Naive thymus-derived CD4-positive, alpha-beta T cell (primary cell): ENCODE measurements around the gene SKAP1. TPM values are rescaled to one million over a fixed set of nuclear protein-coding genes. Genes with fewer than 3 reads are reported as not detected.
"Not testable (repeated sequence)": the region's sequence is repeated elsewhere in the genome, so short reads cannot be mapped to it uniquely, and the experiment has no call there.

ENCODE experiments used
- ATAC-seq: fragments of 150-1000 bp; cut with Tn5 transposase; 2 replicates; pipeline ENCODE4 v1.10.0; 2021; ENCODE audit warnings: mild to moderate bottlenecking, moderate library complexity
- CTCF ChIA-PET: fragments of 350-600 bp; sonication (Branson Sonifier 250); formaldehyde crosslinking; loops from one replicate; lab custom pipeline; 2021; ENCODE audit warnings: antibody characterized with exemption; lab: Charles Lee
- POLR2A ChIA-PET: fragments of 350-600 bp; sonication (Branson Sonifier 250); formaldehyde crosslinking; loops from one replicate; lab custom pipeline; 2021; ENCODE audit warnings: antibody characterized with exemption, inconsistent platforms; lab: Charles Lee
- DNase-seq, 9 donors: peaks; one replicate each; pipeline versions ENCODE4 v3.0.0 to v3.0.0-alpha.2; 2020 to 2022; ENCODE audit warnings: mixed read lengths in 1 of 9
- H3K27ac ChIP-seq: one replicate; pipeline ENCODE4 v1.7.0; 2013; ENCODE audit warnings: mild to moderate bottlenecking, low read depth, low read length, moderate library complexity
- H3K27me3 ChIP-seq, 2 donors: one replicate each; pipeline ENCODE4 v1.7.0; 2013; ENCODE audit warnings: low read length in 2 of 2, mild to moderate bottlenecking in 2 of 2, moderate library complexity in 2 of 2; ENCODE audit not compliant: control insufficient read depth in 2 of 2, insufficient read depth in 2 of 2
- H3K36me3 ChIP-seq, 3 experiments: 1 replicate in 2 of 3; 2 replicates in 1 of 3; pipeline ENCODE4 v1.7.0; 2013; ENCODE audit warnings: low read length in 3 of 3, mild to moderate bottlenecking in 3 of 3, moderate library complexity in 1 of 3; ENCODE audit not compliant: insufficient read depth in 3 of 3, control insufficient read depth in 2 of 3
- H3K4me1 ChIP-seq, 2 donors: one replicate each; pipeline ENCODE4 v1.7.0; 2013; ENCODE audit warnings: low read length in 2 of 2, mild to moderate bottlenecking in 2 of 2, moderate library complexity in 1 of 2; ENCODE audit not compliant: control insufficient read depth in 2 of 2, insufficient read depth in 2 of 2
- H3K4me3 ChIP-seq: 2 replicates; pipeline ENCODE4 v1.7.0; 2013; ENCODE audit warnings: mild to moderate bottlenecking, low read length
- H3K9me3 ChIP-seq, 3 experiments: 1 replicate in 2 of 3; 2 replicates in 1 of 3; pipeline ENCODE4 v1.7.0; 2013; ENCODE audit warnings: low read length in 3 of 3; ENCODE audit not compliant: control insufficient read depth in 2 of 3
- H3K27ac Mint-ChIP-seq, 9 donors: one replicate each; pipeline ENCODE4 v1.8.0; 2020 to 2022; ENCODE audit warnings: mixed read lengths in 9 of 9, mild to moderate bottlenecking in 8 of 9, moderate library complexity in 5 of 9, inconsistent platforms in 2 of 9
- H3K27me3 Mint-ChIP-seq, 5 donors: one replicate each; pipeline ENCODE4 v1.8.0; 2021 to 2022; ENCODE audit warnings: mixed read lengths in 5 of 5, mild to moderate bottlenecking in 1 of 5
- H3K36me3 Mint-ChIP-seq, 5 donors: one replicate each; pipeline ENCODE4 v1.8.0; 2020 to 2022; ENCODE audit warnings: mixed read lengths in 5 of 5, mild to moderate bottlenecking in 3 of 5, inconsistent platforms in 1 of 5
- H3K4me1 Mint-ChIP-seq, 7 donors: one replicate each; pipeline ENCODE4 v1.8.0; 2020 to 2022; ENCODE audit warnings: mixed read lengths in 7 of 7, mild to moderate bottlenecking in 3 of 7, inconsistent platforms in 1 of 7
- H3K4me3 Mint-ChIP-seq, 10 donors: one replicate each; pipeline ENCODE4 v1.8.0; 2020 to 2022; ENCODE audit warnings: mild to moderate bottlenecking in 10 of 10, mixed read lengths in 10 of 10, moderate library complexity in 6 of 10, inconsistent platforms in 2 of 10
- H3K9me3 Mint-ChIP-seq, 11 donors: one replicate each; pipeline ENCODE4 v1.8.0; 2020 to 2022; ENCODE audit warnings: mixed read lengths in 11 of 11, mild to moderate bottlenecking in 4 of 11, inconsistent platforms in 1 of 11, moderate library complexity in 1 of 11
- intact Hi-C, 2 donors: fragments of 100-400 bp; cut with micrococcal nuclease; formaldehyde crosslinking; loops; one replicate each; pipeline ENCODE4 v1.15.1; 2023
- polyA plus RNA-seq, 2 donors: library from polyadenylated mRNA; unstranded; fragments of 300-500 nt; fragmentation: Illumina TruSeq; gene quantifications; one replicate each; pipeline ENCODE4 v1.2.3, GENCODE V29; 2021
- total RNA-seq, 6 experiments: library from RNA in 5 of 6; stranded (reverse) in 5 of 6; gene quantifications; 1 replicate in 5 of 6; 2 replicates in 1 of 6; pipeline ENCODE4 v1.2.3 and lab custom pipeline; 2021 to 2026

The SKAP1 gene
- total and polyA plus RNA-seq, 7 experiments from 2014 or later = 99.3 to 289 (median 109) TPM

DNA sequence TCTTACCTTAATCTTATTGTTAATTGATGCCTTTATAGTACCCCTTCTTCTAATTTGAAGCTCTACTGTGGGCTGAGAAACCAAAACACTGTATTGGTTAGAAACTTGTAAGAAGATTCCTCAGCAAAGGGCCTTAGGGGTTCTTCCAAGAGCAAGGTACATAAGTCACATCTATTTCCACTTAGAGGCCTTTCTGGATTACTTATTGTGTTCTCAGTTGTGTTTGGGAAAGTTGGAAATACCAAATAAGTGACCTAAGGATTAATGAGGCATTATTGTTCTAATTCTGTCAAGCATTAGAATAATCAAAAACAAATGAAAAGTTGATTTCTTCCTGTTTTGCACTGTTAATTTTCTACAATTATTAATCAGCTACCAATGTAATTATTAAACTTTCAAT, 85.8 kb downstream of the SKAP1 start:
- no peaks in the 10 kb centered on the region for H3K4me1 ChIP-seq
- Mint-ChIP-seq H3K27me3 (no peaks in the 10 kb centered on the region), H3K9me3 (peaks cover 0 to 8% (median 0%) of the 10 kb centered on the region in 11 donors), H3K27ac (peak overlapping the region in 1 of 9 donors; percentile 13), H3K36me3 (peaks cover 7 to 33% (median 28%) of the 10 kb centered on the region in 5 donors), H3K4me1 (peaks cover 3 to 16% (median 11%) of the 10 kb centered on the region in 7 donors), H3K4me3 (no peak overlapping the region)
- ATAC-seq (no peak), DNase-seq (no peak)
- peaks cover 8 to 23% (median 15%) of the 10 kb centered on the region in 3 experiments for H3K36me3 ChIP-seq
- intact Hi-C loops = no loop called here
- no peaks in the 10 kb centered on the region for H3K9me3 ChIP-seq
- no peak overlapping the region for H3K27ac ChIP-seq
- POLR2A ChIA-PET = interaction anchor here (0.7 kb wide), 1 partner anchor 90 kb away, joined by 3 read pairs; no protein-coding TSS in a partner anchor
- CTCF ChIA-PET = interaction anchor here (0.5 kb wide), 1 partner anchor 594 kb away, joined by 3 read pairs; no protein-coding TSS in a partner anchor
- no peaks in the 10 kb centered on the region for H3K27me3 ChIP-seq
- H3K4me3 ChIP-seq = no peak overlapping the region

DNA sequence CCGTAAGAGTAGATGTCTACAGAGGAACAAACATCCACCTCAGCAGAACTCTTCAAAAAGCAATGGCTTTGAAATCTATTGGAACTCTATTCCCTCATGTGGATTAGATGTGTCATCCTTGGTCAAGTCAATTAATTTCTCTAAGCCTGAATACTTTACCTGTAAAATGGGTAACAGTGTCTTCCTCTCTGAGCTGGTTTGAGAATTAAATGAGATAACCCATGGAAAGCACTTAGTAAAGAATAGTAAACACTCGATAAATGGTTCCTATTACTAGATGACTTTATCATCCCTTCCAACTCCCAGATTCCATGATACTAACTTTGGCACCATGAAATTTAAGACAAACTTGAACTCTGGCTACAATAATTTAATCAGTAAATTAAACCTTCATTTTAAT, 89.1 kb downstream of the SKAP1 start:
- Mint-ChIP-seq H3K27ac (peak overlapping the region in 1 of 9 donors; percentile 23), H3K4me1 (peaks cover 2 to 22% (median 15%) of the 10 kb centered on the region in 7 donors), H3K36me3 (peaks cover 3 to 24% (median 20%) of the 10 kb centered on the region in 5 donors), H3K4me3 (no peak overlapping the region), H3K27me3 (no peaks in the 10 kb centered on the region), H3K9me3 (no peaks in the 10 kb centered on the region)
- POLR2A ChIA-PET = interaction anchor here (0.6 kb wide), 1 partner anchor 114 kb away, joined by 3 read pairs; no protein-coding TSS in a partner anchor
- H3K4me1 ChIP-seq = peaks cover 0 to 3% of the 10 kb centered on the region in 2 donors
- no peak overlapping the region for H3K4me3 ChIP-seq
- ATAC-seq (no peak), DNase-seq (no peak)
- CTCF ChIA-PET = interaction anchor here (0.8 to 1.5 kb wide), 3 partner anchors 25 to 277 kb away, joined by 3 to 5 read pairs (median 4); partner anchors contain the start of gene HOXB5
- H3K9me3 ChIP-seq = no peaks in the 10 kb centered on the region
- peaks cover 8 to 23% (median 14%) of the 10 kb centered on the region in 3 experiments for H3K36me3 ChIP-seq
- no peak overlapping the region for H3K27ac ChIP-seq
- H3K27me3 ChIP-seq = no peaks in the 10 kb centered on the region
- intact Hi-C loops = no loop called here

- H3K27ac ChIP-seq = no peak overlapping the region
- intact Hi-C loops = loop anchor here in 1 of 2 donors (5.0 to 10.0 kb wide), 2 partner anchors 119 to 314 kb away; no protein-coding TSS in a partner anchor
- peaks cover 0 to 3% of the 10 kb centered on the region in 2 donors for H3K4me1 ChIP-seq
- Mint-ChIP-seq H3K9me3 (no peaks in the 10 kb centered on the region), H3K27me3 (no peaks in the 10 kb centered on the region), H3K4me3 (no peak overlapping the region), H3K4me1 (peaks cover 3 to 22% (median 13%) of the 10 kb centered on the region in 7 donors), H3K27ac (peak overlapping the region in 3 of 9 donors; percentile 25 to 74 (median 53)), H3K36me3 (peaks cover 0 to 8% (median 6%) of the 10 kb centered on the region in 5 donors)
- no peaks in the 10 kb centered on the region for H3K9me3 ChIP-seq
- ChIA-PET CTCF (interaction anchor here (0.7 to 1.5 kb wide), 7 partner anchors 8 to 256 kb away, joined by 3 to 6 read pairs (median 4); partner anchors contain the start of gene HOXB5), POLR2A (interaction anchor here (0.6 kb wide), 1 partner anchor 598 kb away, joined by 3 read pairs; no protein-coding TSS in a partner anchor)
- H3K27me3 ChIP-seq = no peaks in the 10 kb centered on the region
- peaks cover 0 to 7% (median 0%) of the 10 kb centered on the region in 3 experiments for H3K36me3 ChIP-seq
- DNase-seq (no peak), ATAC-seq (no peak)
- no peak overlapping the region for H3K4me3 ChIP-seq
Measured at GRCh38 chr17:48338720-48339119, 91.3 kb downstream of the SKAP1 start.

DNA sequence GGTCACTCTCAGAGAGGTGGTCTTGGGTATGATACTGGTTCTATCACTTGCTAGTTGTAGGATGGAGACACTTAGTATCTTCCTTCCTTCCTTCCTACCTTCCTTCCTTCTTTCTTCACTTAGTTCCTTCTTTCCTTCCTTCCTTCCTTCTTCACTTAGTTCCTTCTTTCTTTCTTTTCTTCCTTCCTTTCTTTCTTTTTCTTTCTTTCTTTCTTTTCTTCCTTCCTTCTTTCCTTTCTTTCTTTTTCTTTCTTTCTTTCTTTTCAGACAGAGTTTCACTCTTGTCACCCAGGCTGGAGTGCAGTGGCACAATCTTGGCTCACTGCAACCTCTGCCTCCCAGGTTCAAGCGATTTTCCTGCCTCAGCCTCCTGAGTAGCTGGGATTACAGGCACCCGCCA, 92.1 kb downstream of the SKAP1 start:
- CTCF ChIA-PET = interaction anchor here (0.7 to 1.5 kb wide), 6 partner anchors 9 to 257 kb away, joined by 3 to 6 read pairs (median 4); partner anchors contain the start of gene HOXB5
- H3K4me3 Mint-ChIP-seq, H3K9me3 Mint-ChIP-seq, H3K27me3 ChIP-seq, H3K36me3 Mint-ChIP-seq, H3K27me3 Mint-ChIP-seq, H3K4me1 ChIP-seq, H3K9me3 ChIP-seq, H3K4me3 ChIP-seq, DNase-seq, ATAC-seq, H3K36me3 ChIP-seq, H3K27ac ChIP-seq: not testable (repeated sequence)
- Mint-ChIP-seq H3K4me1 (peaks cover 3 to 28% (median 17%) of the 10 kb centered on the region in 7 donors), H3K27ac (peak overlapping the region in 2 of 9 donors; percentile 74 to 89)
- intact Hi-C loops = loop anchor here (2.0 to 10.0 kb wide), 3 partner anchors 119 to 313 kb away; no protein-coding TSS in a partner anchor
- POLR2A ChIA-PET = interaction anchor here (0.6 kb wide), 2 partner anchors 599 to 1260 kb away, joined by 3 to 6 read pairs; no protein-coding TSS in a partner anchor

DNA sequence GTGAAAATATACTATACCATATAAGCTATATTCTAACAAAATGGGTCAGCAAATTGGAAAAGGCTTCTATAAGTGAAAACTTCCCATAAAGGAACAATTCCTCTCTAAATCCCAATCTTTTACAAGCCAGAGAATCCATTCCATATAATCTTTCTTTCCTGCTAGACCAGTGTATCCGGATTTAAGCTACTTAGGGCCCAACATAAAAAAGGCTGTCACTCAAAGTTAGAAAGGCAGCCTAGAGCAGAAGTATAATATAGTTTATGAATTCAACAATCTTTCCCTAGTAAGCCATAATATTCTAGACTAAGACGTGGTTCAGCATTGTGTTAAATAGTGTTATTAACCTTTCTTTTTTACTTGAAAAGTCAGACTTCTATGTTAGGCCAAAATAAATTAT, 93.0 kb downstream of the SKAP1 start:
- peaks cover 0 to 7% (median 1%) of the 10 kb centered on the region in 5 donors for H3K36me3 Mint-ChIP-seq
- H3K27me3 Mint-ChIP-seq = no peaks in the 10 kb centered on the region
- ATAC-seq (no peak), DNase-seq (no peak)
- ChIA-PET CTCF (interaction anchor here (0.6 to 4.3 kb wide), 14 partner anchors 11 to 257 kb away, joined by 3 to 47 read pairs (median 6); partner anchors contain the start of gene HOXB5), POLR2A (no interaction called here)
- Histone ChIP-seq H3K27ac (no peak overlapping the region), H3K9me3 (no peaks in the 10 kb centered on the region), H3K36me3 (peaks cover 0 to 3% (median 1%) of the 10 kb centered on the region in 3 experiments), H3K27me3 (no peaks in the 10 kb centered on the region), H3K4me3 (no peak overlapping the region), H3K4me1 (peaks cover 0 to 3% of the 10 kb centered on the region in 2 donors)
- no peak overlapping the region for H3K27ac Mint-ChIP-seq
- intact Hi-C loops = loop anchor here (1.0 to 10.0 kb wide), 6 partner anchors 120 to 312 kb away; partner anchors contain the start of gene HOXB5 (in 2 of the 2)
- no peaks in the 10 kb centered on the region for H3K9me3 Mint-ChIP-seq
- H3K4me3 Mint-ChIP-seq = no peak overlapping the region
- peaks cover 3 to 25% (median 13%) of the 10 kb centered on the region in 7 donors for H3K4me1 Mint-ChIP-seq

DNA sequence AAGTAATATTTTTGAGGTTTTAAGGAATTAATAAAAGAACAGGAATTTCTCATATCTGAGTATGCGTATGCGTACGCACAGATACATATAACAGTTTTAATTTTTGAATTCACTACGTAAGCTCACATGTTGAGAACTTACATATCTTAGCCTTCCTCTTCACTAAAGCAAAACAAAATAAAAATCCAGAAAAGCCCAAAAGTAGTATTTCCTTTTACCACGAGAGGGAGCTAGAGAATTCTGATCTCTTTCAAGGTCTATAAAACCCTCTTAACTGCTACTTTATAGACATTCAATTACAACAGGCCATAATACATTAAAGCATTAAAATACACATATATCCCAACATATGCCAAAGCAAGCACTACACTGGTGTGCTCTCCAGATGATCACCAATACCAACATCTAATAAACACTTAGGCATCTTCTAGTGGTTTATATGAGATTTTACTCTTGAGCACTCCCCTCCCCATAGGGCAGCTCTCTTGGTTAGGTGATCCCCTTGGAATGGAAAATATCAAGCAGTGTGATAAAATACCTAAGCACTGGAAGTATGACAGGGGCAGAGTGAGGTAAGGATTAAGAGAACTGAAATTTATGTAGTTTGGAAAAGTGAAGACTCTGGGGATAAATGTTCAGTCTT, 94.0 kb downstream of the SKAP1 start:
- no peaks in the 10 kb centered on the region for H3K9me3 ChIP-seq
- Mint-ChIP-seq H3K4me1 (peaks cover 3 to 25% (median 12%) of the 10 kb centered on the region in 7 donors), H3K27me3 (no peaks in the 10 kb centered on the region), H3K36me3 (peaks cover 0 to 6% (median 0%) of the 10 kb centered on the region in 5 donors), H3K4me3 (no peak overlapping the region), H3K9me3 (no peaks in the 10 kb centered on the region), H3K27ac (peak overlapping the region in 1 of 9 donors; percentile 15)
- ATAC-seq (peak; percentile 77), DNase-seq (peak in 7 of 9 donors; percentile 27 to 70 (median 63))
- peaks cover 0 to 3% (median 0%) of the 10 kb centered on the region in 3 experiments for H3K36me3 ChIP-seq
- ChIA-PET POLR2A (interaction anchor here (0.6 to 1.0 kb wide), 4 partner anchors 33 to 257 kb away, joined by 3 to 4 read pairs (median 4); partner anchors contain the start of gene HOXB5), CTCF (interaction anchor here (0.6 to 4.3 kb wide), 19 partner anchors 9 to 310 kb away, joined by 3 to 47 read pairs (median 4); partner anchors contain the start of gene HOXB5)
- peaks cover 0 to 3% of the 10 kb centered on the region in 2 donors for H3K4me1 ChIP-seq
- intact Hi-C loops = loop anchor here (1.0 to 10.0 kb wide), 6 partner anchors 121 to 311 kb away; partner anchors contain the start of gene HOXB5 (in 2 of the 2)
- no peak overlapping the region for H3K27ac ChIP-seq
- H3K27me3 ChIP-seq = no peaks in the 10 kb centered on the region
- H3K4me3 ChIP-seq = no peak overlapping the region
